ENCODE measurements around the gene PPP2R5A.
"Not testable (repeated sequence)": the region's sequence is repeated elsewhere in the genome, so short reads cannot be mapped to it uniquely, and the experiment has no call there.

PPP2R5A gene

DNA sequence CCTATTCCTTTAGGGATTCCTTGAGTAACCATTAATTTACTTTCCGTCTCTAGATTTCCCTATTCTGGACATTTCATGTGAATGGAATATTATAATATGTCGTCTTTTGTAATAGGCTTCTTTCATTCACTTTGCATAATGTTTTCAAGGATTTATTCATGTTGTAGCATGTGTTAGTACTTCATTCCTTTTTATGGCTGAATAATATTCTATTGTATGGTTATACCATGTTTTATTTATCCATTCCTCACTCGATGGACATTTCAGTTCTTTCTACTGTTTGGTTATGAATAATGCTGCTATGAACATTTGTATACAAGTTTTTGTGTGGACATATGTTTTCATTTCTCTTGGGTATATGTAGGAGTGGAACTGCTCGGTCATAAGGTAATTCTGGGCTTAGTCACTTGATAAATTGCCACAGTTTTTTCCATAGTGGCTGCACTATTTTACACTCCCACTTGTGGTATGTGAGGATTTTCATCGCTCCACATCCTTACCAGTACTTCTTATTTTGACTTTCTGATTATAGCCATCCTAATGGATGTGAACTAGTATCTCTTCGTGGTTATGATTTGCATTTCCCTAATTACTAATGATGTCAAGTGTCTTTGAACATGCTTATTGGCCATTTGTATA is 17.7 kb downstream of the PPP2R5A start:
- DNase-seq, result no peak

DNA sequence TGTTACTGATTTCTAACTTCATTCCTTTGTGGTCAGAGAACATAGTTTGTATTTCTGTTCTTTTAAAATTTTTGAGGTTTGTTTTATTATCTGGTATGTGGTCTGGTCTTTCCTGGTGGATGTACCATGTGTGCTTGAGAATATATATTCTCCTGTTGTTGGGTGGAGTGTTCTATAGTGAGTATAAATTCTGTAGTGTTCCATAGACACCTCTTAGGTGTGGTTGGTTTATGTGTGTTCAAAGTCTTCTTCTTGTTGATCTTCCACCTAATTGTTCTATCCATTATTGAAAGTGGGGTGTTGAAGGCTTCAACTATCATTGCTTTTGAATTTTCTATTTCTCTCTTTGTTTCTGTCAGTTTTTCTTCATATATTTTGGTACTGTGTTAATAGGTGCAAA is 20.1 kb downstream of the PPP2R5A start:
- DNase-seq, result no peak

DNA sequence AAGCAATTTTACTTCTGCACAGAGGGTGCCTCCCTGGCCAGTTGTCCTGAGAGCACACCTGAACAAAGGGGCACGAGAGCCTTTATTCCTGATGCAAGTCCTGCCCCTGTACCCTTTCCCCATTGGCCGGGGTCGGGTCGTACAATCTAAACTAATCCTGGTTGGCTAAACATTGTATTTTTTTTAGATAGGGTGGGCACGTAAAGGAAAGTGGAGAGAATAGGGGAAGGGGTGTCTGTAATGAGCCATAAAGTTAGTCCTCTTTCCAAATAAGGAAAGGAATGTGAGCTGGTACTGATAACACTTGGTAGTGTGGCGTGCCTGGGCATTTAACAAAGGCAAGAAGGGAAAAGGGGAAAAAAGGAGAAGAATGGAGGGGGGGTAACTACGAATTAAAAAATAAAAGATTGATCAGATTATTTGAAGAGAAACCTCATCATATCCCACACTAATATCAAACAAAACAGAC is 20.8 kb downstream of the PPP2R5A start:
- DNase-seq, result not testable (repeated sequence)

DNA sequence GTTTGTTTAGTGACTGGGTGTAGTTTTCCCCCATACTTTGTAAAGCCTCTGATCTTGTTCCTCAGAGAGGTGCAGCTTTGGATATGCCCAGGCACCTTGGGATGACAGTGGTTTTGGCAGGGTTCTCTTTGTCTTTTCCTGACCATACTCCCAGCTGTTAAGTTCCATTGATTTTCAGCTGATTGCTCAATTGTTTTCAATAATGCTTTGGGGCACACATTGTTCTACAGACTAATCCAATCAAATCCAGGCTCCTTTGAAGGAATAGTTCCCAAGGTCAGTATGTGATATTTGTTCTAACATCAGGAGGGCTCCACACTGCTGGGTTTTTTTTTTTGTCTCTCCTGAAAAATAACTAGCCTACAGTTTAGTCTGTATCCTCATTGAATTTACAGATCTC is 24.8 kb downstream of the PPP2R5A start:
- no peak for DNase-seq

DNA sequence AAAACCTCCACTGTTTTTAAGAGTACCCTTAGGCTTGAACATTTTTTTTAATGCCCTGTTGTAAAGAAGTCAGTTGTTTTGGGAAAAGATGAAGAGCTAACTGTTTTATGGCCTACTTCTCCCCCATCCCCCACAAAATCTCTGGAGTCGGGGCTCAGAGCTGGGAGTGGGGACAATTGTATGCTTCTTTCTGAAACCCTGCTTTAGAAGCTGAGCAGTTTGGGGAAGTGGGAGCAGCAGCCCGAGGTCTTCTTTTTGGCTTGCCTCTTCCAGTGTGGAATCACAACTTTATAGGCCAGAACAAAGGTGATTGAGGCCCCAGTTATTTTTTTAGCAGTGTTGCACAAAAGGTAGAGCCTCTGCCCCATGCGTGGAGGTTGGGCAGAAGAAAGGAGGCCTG is 25.2 kb downstream of the PPP2R5A start:
- no peak for DNase-seq

DNA sequence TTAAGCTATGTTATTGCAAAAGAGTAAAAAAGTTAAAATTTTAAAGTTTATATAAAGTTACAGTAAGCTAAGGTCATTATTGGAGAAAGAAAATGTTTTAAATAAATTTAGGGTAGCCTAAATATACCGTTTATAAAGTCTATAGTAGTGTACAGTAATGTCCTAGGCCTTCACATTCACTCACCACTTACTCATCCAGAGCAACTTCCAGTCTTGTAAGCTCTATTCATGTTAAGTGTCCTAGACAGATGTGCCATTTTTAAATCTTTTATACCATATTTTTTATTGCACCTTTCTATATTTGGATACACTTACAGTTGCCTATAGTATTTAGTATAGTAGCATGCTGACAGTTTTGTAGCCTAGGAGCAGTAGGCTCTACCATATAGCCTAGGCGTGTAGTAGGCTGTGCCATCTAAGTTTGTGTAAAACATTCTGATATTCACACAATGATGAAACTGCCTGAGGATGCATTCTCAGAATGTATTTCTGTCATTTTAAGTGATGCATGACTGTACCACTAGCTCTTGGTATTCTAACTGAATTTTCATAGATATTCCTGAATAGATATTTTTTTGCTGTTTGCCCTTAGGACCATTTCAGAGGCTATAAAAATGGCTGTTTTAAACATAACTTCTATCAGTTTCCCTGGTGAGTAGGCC is 26.8 kb downstream of the PPP2R5A start:
- no peak for DNase-seq

DNA sequence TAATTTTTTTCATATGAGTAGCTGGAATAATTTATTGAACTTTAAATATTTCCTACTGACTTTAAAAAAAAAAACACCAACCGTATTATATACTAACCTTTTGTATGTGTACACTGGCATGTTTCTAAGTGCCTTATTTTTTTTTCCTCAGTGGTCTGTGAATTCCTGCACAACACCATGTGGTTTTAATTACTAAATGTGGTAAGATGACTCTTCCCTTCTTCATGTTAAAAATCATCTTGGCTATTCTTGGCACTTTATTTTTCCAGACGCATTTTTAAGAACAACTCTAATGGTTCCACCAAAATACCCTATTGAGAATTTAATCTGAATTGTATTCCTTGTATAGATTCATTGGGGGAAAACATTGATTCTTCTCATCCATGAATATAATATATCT is 28.4 kb downstream of the PPP2R5A start:
- no peak for DNase-seq

DNA sequence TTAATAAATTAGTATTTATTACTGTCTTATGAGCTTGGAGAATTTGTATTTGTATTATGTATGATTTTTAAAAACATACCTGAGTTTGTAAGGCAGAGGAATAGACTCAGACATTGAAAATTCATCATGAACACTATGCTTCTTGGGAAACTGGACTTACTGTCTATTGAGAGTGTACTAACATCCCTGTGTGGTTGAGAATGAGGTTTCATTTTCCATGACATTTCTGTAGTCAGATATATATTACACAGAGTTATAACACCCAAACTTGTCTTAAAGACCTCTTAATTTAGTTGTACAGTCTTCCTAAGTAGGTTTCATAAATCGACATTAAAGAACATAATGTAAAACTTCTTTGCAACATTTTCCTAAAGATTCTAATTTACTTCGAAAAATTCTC is 30.0 kb downstream of the PPP2R5A start:
- DNase-seq, result no peak

DNA sequence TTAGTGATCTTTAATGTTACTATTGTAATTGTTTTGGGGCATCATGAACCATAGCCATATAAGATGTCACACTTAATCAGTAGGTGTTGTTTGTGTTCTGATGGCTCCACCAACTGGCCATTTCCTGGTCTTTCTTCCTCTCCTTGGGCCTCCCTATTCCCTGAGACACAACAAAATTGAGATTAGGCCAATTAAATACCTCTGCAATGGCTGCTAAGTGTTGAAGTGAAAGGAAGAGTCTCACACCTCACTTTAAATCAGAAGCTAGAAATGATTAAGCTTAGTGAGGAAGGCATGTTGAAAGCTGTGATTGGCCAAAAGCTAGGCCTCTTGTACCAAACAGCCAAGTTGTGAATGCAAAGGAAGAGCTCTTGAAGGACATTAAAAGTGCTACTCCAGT is 30.7 kb downstream of the PPP2R5A start:
- no peak for DNase-seq

DNA sequence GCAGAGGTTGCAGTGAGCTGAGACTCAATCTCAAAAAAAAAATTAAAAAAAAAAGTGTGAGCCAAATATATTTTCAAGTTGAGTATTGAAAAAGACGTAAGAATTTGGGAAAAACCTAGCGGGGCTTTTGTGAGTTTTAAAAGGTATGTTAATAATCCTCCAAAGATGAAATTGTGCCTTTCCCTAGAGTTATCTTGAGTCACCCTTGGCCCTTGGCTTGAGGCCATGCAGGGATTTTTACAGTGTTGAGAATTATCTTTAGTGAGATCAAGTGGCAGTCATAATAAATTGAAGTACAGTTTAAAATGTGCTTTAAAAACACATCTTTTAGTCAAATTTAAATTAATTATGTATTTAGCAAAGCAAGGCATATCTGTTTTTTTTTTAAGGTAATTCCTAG is 32.7 kb downstream of the PPP2R5A start:
- DNase-seq, result no peak

DNA sequence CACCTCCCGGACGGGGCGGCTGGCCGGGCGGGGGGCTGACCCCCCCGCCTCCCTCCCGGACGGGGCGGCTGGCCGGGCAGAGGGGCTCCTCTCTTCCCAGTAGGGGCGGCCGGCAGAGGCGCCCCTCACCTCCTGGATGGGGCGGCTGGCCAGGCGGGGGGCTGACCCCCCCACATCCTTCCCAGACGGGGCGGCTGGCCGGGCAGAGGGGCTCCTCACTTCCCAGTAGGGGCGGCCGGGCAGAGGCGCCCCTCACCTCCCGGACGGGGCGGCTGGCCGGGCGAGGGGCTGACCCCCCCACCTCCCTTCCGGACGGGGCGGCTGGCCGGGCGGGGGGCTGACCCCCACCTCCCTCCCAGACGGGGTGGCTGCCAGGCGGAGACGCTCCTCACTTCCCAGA is 35.8 kb downstream of the PPP2R5A start:
- not testable (repeated sequence) for DNase-seq

DNA sequence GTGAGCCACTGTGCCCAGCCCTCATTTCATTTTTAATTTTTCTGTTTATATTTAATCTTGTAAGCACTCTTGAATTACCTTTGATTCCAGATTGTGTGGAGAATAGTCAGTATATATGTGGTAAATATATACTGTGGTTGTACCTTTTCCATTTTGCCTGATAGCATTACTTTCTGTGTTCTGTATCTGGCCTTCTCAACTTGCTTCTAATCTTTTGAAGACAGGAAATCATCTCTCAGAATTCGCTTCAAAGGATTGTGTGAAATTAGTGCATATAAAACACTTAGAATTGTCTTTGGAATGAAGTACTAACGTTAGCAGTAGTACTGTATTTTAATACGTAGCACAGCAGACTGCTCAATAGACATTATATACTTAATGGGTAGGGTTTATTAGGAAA is 37.9 kb downstream of the PPP2R5A start:
- no peak for DNase-seq

DNA sequence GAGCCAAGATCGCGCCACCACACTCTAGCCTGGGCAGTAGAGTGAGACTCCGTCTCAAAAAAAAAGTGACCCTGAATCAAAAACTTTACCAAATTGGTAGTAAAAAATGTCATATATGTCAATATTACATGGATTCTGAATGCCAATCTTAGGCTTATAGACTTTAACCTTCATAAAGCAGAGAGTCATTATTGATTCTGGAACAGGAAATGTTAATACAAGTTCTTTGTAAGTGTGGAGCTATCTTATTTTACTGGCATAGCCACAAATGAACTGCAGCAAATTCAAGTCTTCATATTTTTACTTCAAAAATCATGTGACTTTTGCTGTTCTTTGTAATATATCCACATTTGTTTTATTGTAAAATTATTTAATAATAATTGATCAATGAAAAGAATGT is 41.3 kb downstream of the PPP2R5A start:
- no peak for DNase-seq

DNA sequence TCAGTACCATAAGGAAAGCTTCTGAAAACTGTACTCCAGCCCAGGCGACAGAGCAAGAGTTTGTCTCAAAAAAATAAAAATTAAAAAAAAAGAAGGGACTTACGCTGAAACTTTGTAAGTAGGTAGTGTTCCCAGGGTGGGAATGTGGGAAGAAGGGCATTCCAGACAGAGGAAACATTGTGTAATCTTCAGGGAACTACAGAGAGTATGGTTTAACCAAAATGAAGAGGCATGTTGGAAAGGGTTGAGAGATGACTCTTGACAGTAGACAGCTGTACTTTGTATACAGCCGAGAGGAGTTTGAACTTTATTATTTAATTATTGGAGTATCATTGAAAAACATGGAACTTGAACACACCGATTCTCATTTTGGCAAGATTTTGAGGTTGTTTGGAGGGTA is 43.0 kb downstream of the PPP2R5A start:
- no peak for DNase-seq

DNA sequence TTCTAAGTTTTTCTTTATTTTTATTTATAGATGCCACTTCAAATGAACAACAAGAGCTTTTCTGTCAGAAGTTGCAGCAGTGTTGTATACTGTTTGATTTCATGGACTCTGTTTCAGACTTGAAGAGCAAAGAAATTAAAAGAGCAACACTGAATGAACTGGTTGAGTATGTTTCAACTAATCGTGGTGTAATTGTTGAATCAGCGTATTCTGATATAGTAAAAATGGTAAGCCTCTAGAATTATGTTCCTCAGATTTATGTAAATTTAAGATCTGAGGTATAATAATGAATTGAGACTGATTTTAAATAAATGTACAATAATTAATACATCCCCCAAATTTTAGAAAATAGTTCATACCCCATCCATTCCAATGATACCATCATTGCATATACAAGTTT is 43.9 kb downstream of the PPP2R5A start:
- no peak for DNase-seq

DNA sequence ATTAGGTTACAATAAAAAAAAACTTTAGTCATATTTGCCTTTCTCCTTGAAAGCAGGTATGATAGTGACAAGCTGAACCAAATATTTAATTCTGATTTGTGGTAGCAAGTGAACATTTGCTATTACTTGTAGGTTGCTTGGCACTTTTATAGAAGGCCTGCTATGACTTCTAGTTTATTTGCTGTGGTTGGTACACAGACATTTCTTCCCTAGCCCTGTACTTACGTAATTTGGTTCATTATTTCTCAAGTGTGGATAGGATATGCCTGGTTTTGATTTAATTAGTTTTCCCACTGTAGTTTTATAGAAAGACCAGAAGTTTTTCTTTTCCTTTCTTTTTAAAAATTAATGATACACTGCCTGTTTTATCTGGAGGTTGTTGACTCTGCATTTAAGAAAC is 55.9 kb downstream of the PPP2R5A start:
- no peak for DNase-seq

DNA sequence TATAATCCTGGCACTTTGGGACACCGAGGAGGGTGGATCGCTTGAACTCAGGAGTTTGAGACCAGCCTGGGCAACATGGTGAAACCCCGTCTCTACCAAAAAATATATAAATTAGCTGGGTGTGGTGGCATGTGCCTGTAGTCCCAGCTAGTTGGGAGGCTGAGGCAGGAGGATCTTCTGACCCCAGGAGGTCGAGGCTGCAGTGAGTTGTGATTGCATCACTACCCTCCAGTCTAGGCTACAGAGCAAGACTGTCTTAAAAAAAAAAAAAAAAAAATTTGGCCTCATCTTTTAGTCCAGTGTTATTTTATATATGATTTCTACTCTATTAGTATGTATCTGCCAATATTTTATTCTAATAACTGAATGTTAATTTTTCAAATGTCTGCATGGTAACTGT is 59.7 kb downstream of the PPP2R5A start:
- DNase-seq, result no peak

DNA sequence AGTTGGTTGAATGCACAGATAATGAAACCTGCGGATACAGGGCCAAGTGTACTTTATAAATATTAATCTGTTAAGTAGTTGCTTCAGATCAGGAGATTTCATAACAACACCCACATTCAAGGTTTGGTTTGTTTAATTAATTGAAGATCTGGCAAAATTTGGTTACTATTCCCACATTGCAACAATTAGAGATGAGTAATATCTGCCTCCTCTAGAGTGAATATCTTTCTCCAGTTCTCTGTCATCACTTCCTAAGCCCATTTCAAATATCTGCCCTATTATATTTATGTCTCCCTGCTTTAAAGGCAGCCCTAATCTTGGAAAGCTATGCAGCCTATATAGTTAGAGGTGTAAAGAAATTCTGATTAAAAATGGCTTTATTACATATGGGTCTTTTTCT is 61.4 kb downstream of the PPP2R5A start:
- DNase-seq, result no peak

DNA sequence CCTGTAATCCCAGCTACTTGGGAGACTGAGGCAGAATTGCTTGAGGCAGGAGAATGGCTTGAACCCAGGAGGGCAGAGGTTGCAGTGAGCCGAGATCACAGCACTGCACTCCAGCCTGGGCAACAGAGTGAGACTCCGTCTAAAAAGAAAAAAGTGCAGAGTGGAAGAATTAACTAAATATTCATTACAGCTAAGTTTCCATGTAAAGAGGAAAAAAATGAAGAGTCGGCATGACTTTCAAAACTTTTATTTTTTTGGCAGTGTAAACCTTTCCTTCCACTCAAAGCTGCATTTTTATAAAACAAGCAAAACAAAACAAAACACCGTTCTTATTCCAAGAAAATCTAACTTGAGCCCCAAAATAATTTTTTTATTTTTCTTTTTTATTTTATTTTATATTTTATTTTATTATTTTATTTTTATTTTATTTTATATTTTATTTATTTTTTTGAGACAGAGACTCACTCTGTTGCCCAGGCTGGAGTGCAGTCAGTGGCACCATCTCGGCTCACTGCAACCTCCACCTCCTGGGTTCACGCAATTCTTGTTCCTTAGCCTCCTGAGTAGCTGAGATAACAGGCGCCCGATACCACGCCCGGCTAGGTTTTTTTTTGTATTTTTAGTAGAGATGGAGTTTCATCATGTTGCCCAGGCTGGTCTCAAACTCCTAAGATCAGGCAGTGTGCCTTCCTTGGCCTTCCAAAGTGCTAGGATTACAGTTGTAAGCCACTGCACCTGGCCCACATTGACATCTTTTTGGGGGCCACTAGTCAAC is 66.6 kb downstream of the PPP2R5A start:
- no peak for DNase-seq

DNA sequence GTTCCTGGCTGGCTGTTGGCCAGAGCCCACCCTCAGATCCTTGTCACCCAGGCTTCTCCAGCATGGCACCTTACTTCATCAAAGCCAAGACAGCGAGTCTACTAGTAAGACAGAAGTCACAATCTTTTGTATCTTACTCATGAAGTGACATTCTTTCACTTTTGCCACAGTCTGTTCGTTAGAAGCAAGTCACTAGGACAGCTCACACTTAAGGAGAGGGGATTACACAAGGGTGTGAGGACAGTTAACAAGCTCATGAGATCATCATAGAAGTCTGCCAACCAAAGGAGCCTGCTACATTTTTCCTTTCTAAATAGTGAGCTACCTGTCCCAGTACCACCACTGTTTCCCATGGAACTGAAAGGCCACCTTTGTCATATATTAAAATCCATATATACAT is 68.0 kb downstream of the PPP2R5A start:
- no peak for DNase-seq

DNA sequence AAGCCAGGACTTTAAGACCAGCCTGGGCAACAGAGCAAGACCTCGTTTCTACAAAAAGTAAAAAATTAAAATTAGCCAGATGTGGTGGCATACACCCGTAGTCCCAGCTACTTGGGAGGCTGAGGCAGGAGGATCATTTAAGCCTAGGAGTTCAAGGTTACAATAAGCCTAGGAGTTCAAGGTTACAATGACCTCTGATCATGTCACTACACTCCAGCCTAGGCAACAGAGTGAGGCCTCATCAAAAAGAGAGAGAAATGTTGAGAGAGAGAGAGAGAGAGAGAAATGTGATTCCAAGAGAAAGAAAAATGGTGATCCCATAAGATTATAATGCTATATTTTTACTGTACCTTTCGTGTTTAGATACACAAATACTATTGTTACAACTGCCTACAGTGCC is 69.3 kb downstream of the PPP2R5A start:
- no peak for DNase-seq

DNA sequence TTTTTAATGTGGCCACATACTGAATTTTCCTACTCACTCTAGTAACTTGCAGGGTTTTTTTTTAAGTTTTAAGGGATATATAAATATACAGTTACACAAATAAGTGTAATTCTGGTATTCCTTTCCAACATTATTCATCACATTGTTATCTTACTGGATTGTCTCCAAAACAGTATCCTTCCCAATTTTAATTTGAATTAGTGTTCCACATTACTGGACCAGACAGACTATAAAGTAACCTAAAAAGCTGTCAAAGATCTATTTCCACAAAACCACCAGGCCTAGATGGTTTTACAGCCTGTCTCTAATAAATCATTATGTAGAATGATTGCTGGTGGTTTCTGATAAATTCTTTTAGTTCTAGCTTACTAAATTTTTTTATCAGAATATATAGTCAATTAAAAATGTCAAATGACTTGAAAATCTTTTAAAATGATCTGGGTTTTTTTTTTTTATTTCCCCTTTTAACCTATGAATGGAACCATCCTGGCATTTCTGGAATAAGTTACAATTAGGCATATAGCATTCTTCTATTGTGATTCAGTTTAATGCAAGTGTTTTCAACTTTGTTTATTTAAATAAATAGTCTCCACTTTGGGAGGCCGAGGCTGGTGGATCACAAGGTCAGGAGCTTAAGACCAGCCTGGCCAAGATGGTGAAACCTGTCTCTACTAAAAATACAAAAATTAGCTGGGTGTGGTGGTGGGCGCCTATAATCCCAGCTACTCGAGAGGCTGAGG is 70.2 kb downstream of the PPP2R5A start:
- no peak for DNase-seq

DNA sequence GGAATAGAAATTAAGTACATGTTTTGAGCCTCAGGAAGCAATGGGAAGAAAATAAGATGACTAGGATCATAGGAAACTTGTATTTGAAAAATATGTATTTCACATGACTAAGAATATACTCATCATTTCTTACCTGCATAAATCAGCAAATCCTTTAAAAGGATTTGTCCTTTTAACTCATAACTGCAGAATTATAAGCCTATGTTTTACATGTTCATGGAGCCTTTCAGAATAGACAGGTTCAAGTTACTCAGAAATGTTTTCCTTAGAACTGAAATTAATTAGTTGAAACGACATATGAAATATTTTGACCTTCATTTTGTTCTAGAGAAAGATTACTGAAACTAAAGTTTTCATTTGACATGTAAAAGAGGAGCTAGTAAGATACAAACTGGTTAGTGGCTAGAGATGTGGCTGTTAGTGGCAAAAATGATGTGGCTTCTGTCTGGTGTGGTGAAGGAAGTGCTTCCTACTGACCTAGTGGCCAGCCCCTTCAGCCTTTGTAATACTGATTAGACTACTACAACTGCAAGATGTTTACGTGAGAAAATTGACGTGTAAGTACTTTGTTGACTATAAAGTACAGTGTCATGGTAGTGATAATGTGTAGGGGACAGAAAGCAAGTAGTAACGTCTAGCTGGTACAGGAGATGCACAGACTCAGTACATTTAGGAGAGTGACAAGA is 74.7 kb downstream of the PPP2R5A start:
- no peak for DNase-seq

Measured in effector CD4-positive, alpha-beta T cell (primary cell).